ENCODE measurements around the gene SLIT3. TPM values are rescaled to one million over a fixed set of nuclear protein-coding genes. Genes with fewer than 3 reads are reported as not detected.
"Not testable (repeated sequence)": the region's sequence is repeated elsewhere in the genome, so short reads cannot be mapped to it uniquely, and the experiment has no call there.

SLIT3 gene
- total and polyA plus RNA-seq, 2 experiments from 2014 or later: 58.4 to 96.7 TPM

- no peaks in the 10 kb centered on the region for H3K27me3 ChIP-seq
- H3K9me2 ChIP-seq (replicated peaks; ENCODE audit: insufficient read depth): no peaks in the 10 kb centered on the region
- H4K20me1 ChIP-seq (ENCODE audit: insufficient read depth, poor library complexity, severe bottlenecking): no peaks in the 10 kb centered on the region
- H3K4me2 ChIP-seq: no peak overlapping the region
- no peak for DNase-seq (ENCODE audit: low spot score)
- TF ChIP-seq CTCF (IDR thresholded peaks at IDR 0.05; ENCODE audit: poor library complexity) (no peak), EZH2 (IDR thresholded peaks at IDR 0.05; ENCODE audit: borderline replicate concordance) (no peak), EZH2phosphoT487 (IDR thresholded peaks at IDR 0.05; ENCODE audit: low read depth, severe bottlenecking, unreplicated experiment) (no peak)
- WGBS (ENCODE audit: low lambda C conversion rate, missing lambda C conversion rate): 68% methylated on average over 10 of the region's 10 CpGs
- H3K79me2 ChIP-seq: no peaks in the 10 kb centered on the region
- H3K27ac ChIP-seq: no peak overlapping the region
- no peaks in the 10 kb centered on the region for H3K36me3 ChIP-seq (replicated peaks; ENCODE audit: insufficient read depth, low read depth)
- no peaks in the 10 kb centered on the region for H3K4me1 ChIP-seq (ENCODE audit: insufficient read depth)
- H3K9me3 ChIP-seq (ENCODE audit: low read depth): no peaks in the 10 kb centered on the region
- H3K4me3 ChIP-seq: no peak overlapping the region
- no peak overlapping the region for H2AFZ ChIP-seq
Observed at GRCh38 chr5:169106911-169107706, 193.8 kb downstream of the SLIT3 start.

DNA sequence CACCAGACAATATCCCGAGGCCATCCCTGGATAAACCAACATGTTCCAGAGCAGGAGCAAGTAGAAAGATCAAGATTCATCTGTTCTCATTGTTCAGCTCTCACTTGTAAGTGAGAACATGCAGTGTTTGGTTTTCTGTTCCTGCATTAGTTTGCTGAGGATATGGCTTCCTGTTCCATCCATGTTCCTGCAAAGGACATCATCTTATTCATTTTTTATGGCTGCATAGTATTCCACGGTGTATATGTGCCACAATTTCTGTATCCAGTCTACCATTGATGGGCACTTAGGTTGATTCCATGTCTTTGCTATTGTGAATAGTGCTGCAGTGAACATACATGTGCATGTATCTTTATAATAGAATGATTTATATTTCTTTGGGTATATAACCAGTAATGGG, 195.4 kb downstream of the SLIT3 start:
- not testable (repeated sequence) for H3K9me2 ChIP-seq (replicated peaks; ENCODE audit: insufficient read depth); H3K27ac ChIP-seq; H3K36me3 ChIP-seq (replicated peaks; ENCODE audit: insufficient read depth, low read depth); H3K27me3 ChIP-seq; H3K4me1 ChIP-seq (ENCODE audit: insufficient read depth); H3K9me3 ChIP-seq (ENCODE audit: low read depth); H3K4me2 ChIP-seq; DNase-seq (ENCODE audit: low spot score); H4K20me1 ChIP-seq (ENCODE audit: insufficient read depth, poor library complexity, severe bottlenecking); H3K79me2 ChIP-seq; H3K4me3 ChIP-seq; H2AFZ ChIP-seq
- WGBS (ENCODE audit: low lambda C conversion rate, missing lambda C conversion rate): 93% methylated on average over 2 of the region's 2 CpGs

GRCh38 chr5:169104937-169105494, 195.9 kb downstream of the SLIT3 start:
- no peaks in the 10 kb centered on the region for H3K36me3 ChIP-seq (replicated peaks; ENCODE audit: insufficient read depth, low read depth)
- H3K27me3 ChIP-seq: no peaks in the 10 kb centered on the region
- no peak overlapping the region for H2AFZ ChIP-seq
- no peaks in the 10 kb centered on the region for H3K9me2 ChIP-seq (replicated peaks; ENCODE audit: insufficient read depth)
- no peak overlapping the region for H3K4me3 ChIP-seq
- 85% methylated on average over 15 of the region's 15 CpGs for WGBS (ENCODE audit: low lambda C conversion rate, missing lambda C conversion rate)
- no peak for DNase-seq (ENCODE audit: low spot score)
- H3K27ac ChIP-seq: no peak overlapping the region
- H3K4me1 ChIP-seq (ENCODE audit: insufficient read depth): no peaks in the 10 kb centered on the region
- no peaks in the 10 kb centered on the region for H4K20me1 ChIP-seq (ENCODE audit: insufficient read depth, poor library complexity, severe bottlenecking)
- no peaks in the 10 kb centered on the region for H3K9me3 ChIP-seq (ENCODE audit: low read depth)
- no peak overlapping the region for H3K4me2 ChIP-seq
- no peaks in the 10 kb centered on the region for H3K79me2 ChIP-seq
- TF ChIP-seq EZH2phosphoT487 (IDR thresholded peaks at IDR 0.05; ENCODE audit: low read depth, severe bottlenecking, unreplicated experiment) (no peak), EZH2 (IDR thresholded peaks at IDR 0.05; ENCODE audit: borderline replicate concordance) (no peak), CTCF (IDR thresholded peaks at IDR 0.05; ENCODE audit: poor library complexity) (no peak)

GRCh38 chr5:169103586-169104181, 197.3 kb downstream of the SLIT3 start:
- WGBS (ENCODE audit: low lambda C conversion rate, missing lambda C conversion rate): 86% methylated on average over 6 of the region's 11 CpGs
- DNase-seq (ENCODE audit: low spot score): no peak
- H3K4me1 ChIP-seq (ENCODE audit: insufficient read depth): no peaks in the 10 kb centered on the region
- no peaks in the 10 kb centered on the region for H3K27me3 ChIP-seq
- H3K4me2 ChIP-seq: no peak overlapping the region
- H4K20me1 ChIP-seq (ENCODE audit: insufficient read depth, poor library complexity, severe bottlenecking): no peaks in the 10 kb centered on the region
- TF ChIP-seq EZH2 (IDR thresholded peaks at IDR 0.05; ENCODE audit: borderline replicate concordance): no peak
- H3K9me2 ChIP-seq (replicated peaks; ENCODE audit: insufficient read depth): no peaks in the 10 kb centered on the region
- no peaks in the 10 kb centered on the region for H3K36me3 ChIP-seq (replicated peaks; ENCODE audit: insufficient read depth, low read depth)
- H3K4me3 ChIP-seq: no peak overlapping the region
- no peak overlapping the region for H2AFZ ChIP-seq
- H3K9me3 ChIP-seq (ENCODE audit: low read depth): no peaks in the 10 kb centered on the region
- H3K27ac ChIP-seq: no peak overlapping the region
- H3K79me2 ChIP-seq: no peaks in the 10 kb centered on the region
